ENCODE data around the gene ADARB2. TPM values are rescaled to one million over a fixed set of nuclear protein-coding genes. Genes with fewer than 3 reads are reported as not detected.

Gene ADARB2
- total RNA-seq, 4 donors from 2014 or later: 8.4 to 23.2 (median 19.6) TPM

- Histone ChIP-seq H3K4me3 (no peak overlapping the region), H3K36me3 (no peaks in the 10 kb centered on the region), H3K4me1 (no peaks in the 10 kb centered on the region), H3K27ac (no peak overlapping the region), H3K9me3 (no peaks in the 10 kb centered on the region), H3K27me3 (no peaks in the 10 kb centered on the region)
- TF ChIP-seq EP300 (IDR thresholded peaks at IDR 0.05) (no peak), POLR2A (IDR thresholded peaks at IDR 0.05) (no peak)
- TF ChIP-seq, protein P1, sequence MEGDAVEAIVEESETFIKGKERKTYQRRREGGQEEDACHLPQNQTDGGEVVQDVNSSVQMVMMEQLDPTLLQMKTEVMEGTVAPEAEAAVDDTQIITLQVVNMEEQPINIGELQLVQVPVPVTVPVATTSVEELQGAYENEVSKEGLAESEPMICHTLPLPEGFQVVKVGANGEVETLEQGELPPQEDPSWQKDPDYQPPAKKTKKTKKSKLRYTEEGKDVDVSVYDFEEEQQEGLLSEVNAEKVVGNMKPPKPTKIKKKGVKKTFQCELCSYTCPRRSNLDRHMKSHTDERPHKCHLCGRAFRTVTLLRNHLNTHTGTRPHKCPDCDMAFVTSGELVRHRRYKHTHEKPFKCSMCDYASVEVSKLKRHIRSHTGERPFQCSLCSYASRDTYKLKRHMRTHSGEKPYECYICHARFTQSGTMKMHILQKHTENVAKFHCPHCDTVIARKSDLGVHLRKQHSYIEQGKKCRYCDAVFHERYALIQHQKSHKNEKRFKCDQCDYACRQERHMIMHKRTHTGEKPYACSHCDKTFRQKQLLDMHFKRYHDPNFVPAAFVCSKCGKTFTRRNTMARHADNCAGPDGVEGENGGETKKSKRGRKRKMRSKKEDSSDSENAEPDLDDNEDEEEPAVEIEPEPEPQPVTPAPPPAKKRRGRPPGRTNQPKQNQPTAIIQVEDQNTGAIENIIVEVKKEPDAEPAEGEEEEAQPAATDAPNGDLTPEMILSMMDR (IDR thresholded peaks at IDR 0.05): no peak
- DNase-seq (ENCODE audit: low spot score in 2 of 2): no peak
- WGBS, 2 donors: 67 to 77% methylated on average over 17 to 18 of the region's 18 CpGs
Observed at GRCh38 chr10:1526436-1527055, 210.8 kb downstream of the ADARB2 start.

DNA sequence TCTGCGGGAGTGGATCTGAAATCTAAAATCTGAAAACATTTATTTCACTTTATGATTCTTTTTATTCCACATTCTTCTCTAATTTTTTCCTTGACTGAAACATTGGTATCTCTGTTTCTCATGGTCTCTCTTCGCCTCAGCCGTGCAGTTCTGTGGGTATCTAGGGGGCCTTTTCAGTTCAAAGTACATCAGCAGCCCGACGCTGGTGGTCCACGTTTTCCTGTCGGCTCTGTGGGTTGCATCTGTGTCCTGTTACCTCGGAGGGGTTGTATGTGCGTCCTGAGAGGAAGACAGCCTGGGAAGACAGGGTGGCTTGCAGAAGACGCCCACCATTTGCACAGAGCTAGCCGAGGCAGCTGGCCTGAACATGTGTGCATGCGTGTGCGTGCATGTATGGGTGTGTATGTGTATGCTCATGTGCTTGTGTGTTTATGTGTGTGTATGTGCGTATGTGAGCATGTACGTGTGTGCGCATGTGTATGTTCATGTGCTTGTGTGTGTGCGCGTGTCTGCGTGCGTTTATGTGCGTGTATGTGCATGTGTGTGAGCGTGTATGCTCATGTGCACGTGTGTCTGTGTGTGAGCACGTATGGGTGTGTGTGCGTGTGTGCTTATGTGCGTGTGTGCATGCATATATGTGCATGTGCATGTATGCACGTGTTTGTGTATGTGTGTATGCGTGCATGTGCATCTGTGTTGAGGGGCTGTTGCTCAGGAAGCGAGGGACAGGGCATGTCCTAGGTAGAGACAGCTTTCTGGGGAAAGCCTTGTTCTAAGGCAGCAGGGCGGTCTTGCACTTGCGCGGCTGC is 211.8 kb downstream of the ADARB2 start:
- TF ChIP-seq EP300 (IDR thresholded peaks at IDR 0.05) (no peak), POLR2A (IDR thresholded peaks at IDR 0.05) (no peak)
- TF ChIP-seq, protein P1 (IDR thresholded peaks at IDR 0.05): no peak
- Histone ChIP-seq H3K4me1 (no peaks in the 10 kb centered on the region), H3K27me3 (no peaks in the 10 kb centered on the region), H3K36me3 (no peaks in the 10 kb centered on the region), H3K27ac (no peak overlapping the region), H3K4me3 (no peak overlapping the region), H3K9me3 (no peaks in the 10 kb centered on the region)
- no peak for DNase-seq (ENCODE audit: low spot score in 2 of 2)
- 90 to 92% methylated on average over 32 of the region's 32 CpGs for WGBS, 2 donors

GRCh38 chr10:1524540-1524939 is 212.8 kb downstream of the ADARB2 start:
- no peaks in the 10 kb centered on the region for H3K4me1 ChIP-seq
- H3K9me3 ChIP-seq: no peaks in the 10 kb centered on the region
- WGBS, 2 donors: 87 to 89% methylated on average over 7 of the region's 7 CpGs
- no peaks in the 10 kb centered on the region for H3K27me3 ChIP-seq
- H3K4me3 ChIP-seq: no peak overlapping the region
- no peak for DNase-seq (ENCODE audit: low spot score in 2 of 2)
- H3K27ac ChIP-seq: no peak overlapping the region
- H3K36me3 ChIP-seq: no peaks in the 10 kb centered on the region
- TF ChIP-seq POLR2A (IDR thresholded peaks at IDR 0.05) (no peak), EP300 (IDR thresholded peaks at IDR 0.05) (no peak)
- TF ChIP-seq, protein P1 (IDR thresholded peaks at IDR 0.05): no peak

DNA sequence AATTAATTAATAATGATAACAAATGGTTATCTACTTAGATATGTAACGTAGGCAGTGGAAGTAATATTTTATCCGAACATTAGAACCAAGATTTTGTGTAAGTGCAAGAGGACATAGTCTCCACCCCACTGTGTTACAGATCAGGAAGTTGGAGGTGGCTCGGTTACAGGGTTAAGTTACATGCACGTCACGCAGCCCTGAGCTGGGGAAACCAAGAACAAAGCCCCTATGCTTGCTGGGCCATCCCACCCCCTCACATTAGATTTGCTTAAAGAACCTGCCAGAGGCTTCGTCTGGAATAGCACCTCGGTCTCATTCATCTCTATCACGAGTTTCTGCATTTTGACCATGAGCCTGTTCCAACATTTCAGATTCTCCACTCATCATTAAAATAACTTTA is 214.1 kb downstream of the ADARB2 start:
- H3K9me3 ChIP-seq: no peaks in the 10 kb centered on the region
- H3K4me3 ChIP-seq: no peak overlapping the region
- H3K4me1 ChIP-seq: no peaks in the 10 kb centered on the region
- no peak for DNase-seq (ENCODE audit: low spot score in 2 of 2)
- TF ChIP-seq, protein P1 (IDR thresholded peaks at IDR 0.05): no peak
- TF ChIP-seq EP300 (IDR thresholded peaks at IDR 0.05): no peak
- no peak for TF ChIP-seq POLR2A (IDR thresholded peaks at IDR 0.05)
- WGBS, 2 donors: 45 to 55% methylated on average over 8 of the region's 8 CpGs
- no peaks in the 10 kb centered on the region for H3K27me3 ChIP-seq
- H3K27ac ChIP-seq: no peak overlapping the region
- no peaks in the 10 kb centered on the region for H3K36me3 ChIP-seq

GRCh38 chr10:1522237-1522636 is 215.1 kb downstream of the ADARB2 start:
- H3K9me3 ChIP-seq: no peaks in the 10 kb centered on the region
- no peaks in the 10 kb centered on the region for H3K4me1 ChIP-seq
- no peak overlapping the region for H3K27ac ChIP-seq
- H3K27me3 ChIP-seq: no peaks in the 10 kb centered on the region
- no peak overlapping the region for H3K4me3 ChIP-seq
- DNase-seq (ENCODE audit: low spot score in 2 of 2): no peak
- no peaks in the 10 kb centered on the region for H3K36me3 ChIP-seq
- WGBS, 2 donors: 65 to 76% methylated on average over 4 of the region's 4 CpGs
- TF ChIP-seq POLR2A (IDR thresholded peaks at IDR 0.05) (no peak), EP300 (IDR thresholded peaks at IDR 0.05) (no peak)
- TF ChIP-seq, protein P1 (IDR thresholded peaks at IDR 0.05): no peak
